PC-9 (cell line): ENCODE data around the gene UBQLN1.
"Not testable (repeated sequence)": the region's sequence is repeated elsewhere in the genome, so short reads cannot be mapped to it uniquely, and the experiment has no call there.

ENCODE experiments used
- EZH2 ChIP-seq: fragments of 200-600 bp; sonication (generic); IDR thresholded peaks from 2 replicates; pipeline ENCODE4 v1.8.0; 2017; ENCODE audit warnings: antibody characterized with exemption, low read depth
- TF ChIP-seq, protein P1 (sequence below): fragments of 200-600 bp; sonication (generic); conservative IDR thresholded peaks from 2 replicates; pipeline ENCODE4 v1.6.1; 2017; ENCODE audit warnings: mixed run types, antibody characterized with exemption, mild to moderate bottlenecking, moderate library complexity

DNA sequence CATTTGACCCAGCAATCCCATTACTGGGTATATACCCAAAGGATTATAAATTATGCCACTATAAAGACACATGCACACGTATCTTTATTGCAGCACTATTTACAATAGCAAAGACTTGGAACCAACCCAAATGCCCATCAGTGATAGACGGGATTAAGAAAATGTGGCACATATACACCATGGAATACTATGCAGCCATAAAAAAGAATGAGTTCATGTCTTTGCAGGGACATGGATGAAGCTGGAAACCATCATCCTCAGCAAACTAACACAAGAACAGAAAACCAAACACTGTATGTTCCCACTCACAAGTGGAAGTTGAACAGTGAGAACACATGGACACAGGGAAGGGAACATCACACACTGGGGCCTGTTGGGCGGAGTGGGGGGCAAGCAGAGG, 94.5 kb downstream of the UBQLN1 start:
- TF ChIP-seq, protein P1, sequence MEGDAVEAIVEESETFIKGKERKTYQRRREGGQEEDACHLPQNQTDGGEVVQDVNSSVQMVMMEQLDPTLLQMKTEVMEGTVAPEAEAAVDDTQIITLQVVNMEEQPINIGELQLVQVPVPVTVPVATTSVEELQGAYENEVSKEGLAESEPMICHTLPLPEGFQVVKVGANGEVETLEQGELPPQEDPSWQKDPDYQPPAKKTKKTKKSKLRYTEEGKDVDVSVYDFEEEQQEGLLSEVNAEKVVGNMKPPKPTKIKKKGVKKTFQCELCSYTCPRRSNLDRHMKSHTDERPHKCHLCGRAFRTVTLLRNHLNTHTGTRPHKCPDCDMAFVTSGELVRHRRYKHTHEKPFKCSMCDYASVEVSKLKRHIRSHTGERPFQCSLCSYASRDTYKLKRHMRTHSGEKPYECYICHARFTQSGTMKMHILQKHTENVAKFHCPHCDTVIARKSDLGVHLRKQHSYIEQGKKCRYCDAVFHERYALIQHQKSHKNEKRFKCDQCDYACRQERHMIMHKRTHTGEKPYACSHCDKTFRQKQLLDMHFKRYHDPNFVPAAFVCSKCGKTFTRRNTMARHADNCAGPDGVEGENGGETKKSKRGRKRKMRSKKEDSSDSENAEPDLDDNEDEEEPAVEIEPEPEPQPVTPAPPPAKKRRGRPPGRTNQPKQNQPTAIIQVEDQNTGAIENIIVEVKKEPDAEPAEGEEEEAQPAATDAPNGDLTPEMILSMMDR: not testable (repeated sequence)
- not testable (repeated sequence) for TF ChIP-seq EZH2
